ENCODE data around the gene CYP4F11.

DNA sequence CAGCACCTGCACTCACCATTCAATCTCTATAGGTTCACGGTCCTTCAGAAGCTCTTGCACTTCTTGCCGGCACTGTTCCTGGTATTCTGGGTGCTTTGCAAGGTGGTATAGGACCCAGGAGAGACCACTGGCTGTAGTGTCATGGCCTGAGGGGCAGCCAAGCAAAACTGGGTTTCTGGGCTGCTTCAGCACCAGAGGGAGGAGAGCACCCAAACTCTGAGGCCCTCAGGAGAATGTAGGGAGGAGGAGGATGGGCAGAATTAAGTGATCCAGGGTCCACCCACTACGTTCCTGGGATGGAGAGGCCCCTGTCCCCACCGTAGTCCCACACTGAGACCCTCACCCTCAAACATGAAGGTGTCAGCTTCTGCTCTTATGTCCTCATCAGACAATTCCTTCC lies 12.3 kb downstream of the CYP4F11 start:
- no peak for TF ChIP-seq GATA2 (IDR thresholded peaks at IDR 0.05; ENCODE audit: low read depth, low read length)
- no peak for TF ChIP-seq GATA3 (IDR thresholded peaks at IDR 0.05; ENCODE audit: low read depth, low read length)
